Nephron progenitor cell (in vitro differentiated cells): ENCODE data around the gene DNAJC22.
A peak's percentile ranks its signal among the peaks of the same experiment; 100 is the strongest.
"Not testable (repeated sequence)": the region's sequence is repeated elsewhere in the genome, so short reads cannot be mapped to it uniquely, and the experiment has no call there.

Experiments used
- DNase-seq: peaks from one replicate; pipeline ENCODE4 v3.0.0; 2021
- H3K27ac Mint-ChIP-seq: 2 replicates; pipeline ENCODE4 v1.8.0; 2021; ENCODE audit warnings: mild to moderate bottlenecking, moderate library complexity, mixed read lengths
- H3K27me3 Mint-ChIP-seq: 2 replicates; pipeline ENCODE4 v1.8.0; 2021; ENCODE audit warnings: mild to moderate bottlenecking, low read depth, mixed read lengths; ENCODE audit not compliant: poor library complexity
- H3K36me3 Mint-ChIP-seq: 2 replicates; pipeline ENCODE4 v1.8.0; 2021; ENCODE audit warnings: low read depth, mixed read lengths
- H3K4me1 Mint-ChIP-seq: 2 replicates; pipeline ENCODE4 v1.8.0; 2021; ENCODE audit warnings: mixed read lengths
- H3K4me3 Mint-ChIP-seq: 2 replicates; pipeline ENCODE4 v1.8.0; 2021; ENCODE audit warnings: mild to moderate bottlenecking, moderate library complexity, mixed read lengths
- H3K9me3 Mint-ChIP-seq: 2 replicates; pipeline ENCODE4 v1.8.0; 2021; ENCODE audit warnings: mild to moderate bottlenecking, moderate library complexity, mixed read lengths
- CTCF ChIP-seq: fragments of 200-600 bp; sonication (generic); IDR thresholded peaks from 2 replicates; pipeline ENCODE4 v1.5.0; 2021; ENCODE audit warnings: antibody characterized with exemption

DNAJC22 gene

GRCh38 chr12:49330631-49331379 is 15.9 kb upstream of the DNAJC22 start:
- DNase-seq, result no peak
- Mint-ChIP-seq H3K36me3 (peaks cover 35% of the 10 kb centered on the region), H3K4me1 (peaks cover 12% of the 10 kb centered on the region), H3K27ac (no peak overlapping the region), H3K27me3 (peaks cover 44% of the 10 kb centered on the region), H3K4me3 (no peak overlapping the region), H3K9me3 (no peaks in the 10 kb centered on the region)
- no peak for TF ChIP-seq CTCF

GRCh38 chr12:49331380-49332222 is 15.1 kb upstream of the DNAJC22 start:
- Mint-ChIP-seq H3K27me3 (peaks cover 49% of the 10 kb centered on the region), H3K27ac (no peak overlapping the region), H3K36me3 (peaks cover 31% of the 10 kb centered on the region), H3K4me1 (peaks cover 12% of the 10 kb centered on the region), H3K4me3 (no peak overlapping the region), H3K9me3 (no peaks in the 10 kb centered on the region)
- peak; percentile 73 for TF ChIP-seq CTCF
- peak; percentile 75 for DNase-seq

GRCh38 chr12:49332441-49332861 is 14.2 kb upstream of the DNAJC22 start:
- no peak for DNase-seq
- Mint-ChIP-seq H3K36me3 (peaks cover 24% of the 10 kb centered on the region), H3K27me3 (peaks cover 58% of the 10 kb centered on the region), H3K27ac (no peak overlapping the region), H3K4me3 (no peak overlapping the region), H3K4me1 (peaks cover 16% of the 10 kb centered on the region), H3K9me3 (no peaks in the 10 kb centered on the region)
- TF ChIP-seq CTCF, result no peak

- Mint-ChIP-seq H3K9me3 (no peaks in the 10 kb centered on the region), H3K4me1 (peaks cover 21% of the 10 kb centered on the region), H3K27me3 (peaks cover 63% of the 10 kb centered on the region), H3K4me3 (no peak overlapping the region), H3K36me3 (peaks cover 20% of the 10 kb centered on the region), H3K27ac (no peak overlapping the region)
- TF ChIP-seq CTCF, result no peak
- DNase-seq, result no peak
Measured at GRCh38 chr12:49332891-49333371, 13.8 kb upstream of the DNAJC22 start.

GRCh38 chr12:49333778-49334177 is 12.9 kb upstream of the DNAJC22 start:
- not testable (repeated sequence) for H3K9me3 Mint-ChIP-seq, H3K4me3 Mint-ChIP-seq, H3K27ac Mint-ChIP-seq, DNase-seq
- peaks cover 71% of the 10 kb centered on the region for H3K27me3 Mint-ChIP-seq
- H3K36me3 Mint-ChIP-seq, result peaks cover 16% of the 10 kb centered on the region
- peaks cover 30% of the 10 kb centered on the region for H3K4me1 Mint-ChIP-seq

- Mint-ChIP-seq H3K4me1 (peaks cover 34% of the 10 kb centered on the region), H3K9me3 (no peaks in the 10 kb centered on the region), H3K36me3 (peaks cover 11% of the 10 kb centered on the region), H3K4me3 (no peak overlapping the region), H3K27me3 (peaks cover 76% of the 10 kb centered on the region), H3K27ac (no peak overlapping the region)
- DNase-seq, result no peak
- TF ChIP-seq CTCF, result no peak
Measured at GRCh38 chr12:49334226-49334625, 12.5 kb upstream of the DNAJC22 start.
